Uterus (tissue), 2 donors: Measurements from ENCODE around the gene NCS1.

Experiments used
- CTCF ChIP-seq, 4 experiments: fragments of 200-600 bp in 2 of 4; fragments of 450-650 bp in 2 of 4; sonication (generic) in 2 of 4; IDR thresholded peaks; one replicate each; pipeline ENCODE4 v1.5.1; 2016 to 2019; ENCODE audit warnings: antibody characterized with exemption in 4 of 4, mild to moderate bottlenecking in 2 of 4, moderate library complexity in 1 of 4
- POLR2A ChIP-seq, 2 donors: fragments of 450-650 bp; IDR thresholded peaks; one replicate each; pipeline ENCODE4 v1.6.1; 2016; ENCODE audit warnings: antibody characterized with exemption in 2 of 2, mild to moderate bottlenecking in 1 of 2, moderate library complexity in 1 of 2

GRCh38 chr9:130198501-130199179 lies 26.4 kb downstream of the NCS1 start:
- TF ChIP-seq POLR2A (IDR thresholded peaks at IDR 0.05) (no peak), CTCF (IDR thresholded peaks at IDR 0.05) (no peak)
